ENCODE measurements around the gene RAB5B. TPM values are rescaled to one million over a fixed set of nuclear protein-coding genes. Genes with fewer than 3 reads are reported as not detected.
A peak's percentile ranks its signal among the peaks of the same experiment; 100 is the strongest.
"Not testable (repeated sequence)": the region's sequence is repeated elsewhere in the genome, so short reads cannot be mapped to it uniquely, and the experiment has no call there.

RAB5B gene
- polyA plus RNA-seq, 5 donors: 131 to 157 (median 146) TPM

DNA sequence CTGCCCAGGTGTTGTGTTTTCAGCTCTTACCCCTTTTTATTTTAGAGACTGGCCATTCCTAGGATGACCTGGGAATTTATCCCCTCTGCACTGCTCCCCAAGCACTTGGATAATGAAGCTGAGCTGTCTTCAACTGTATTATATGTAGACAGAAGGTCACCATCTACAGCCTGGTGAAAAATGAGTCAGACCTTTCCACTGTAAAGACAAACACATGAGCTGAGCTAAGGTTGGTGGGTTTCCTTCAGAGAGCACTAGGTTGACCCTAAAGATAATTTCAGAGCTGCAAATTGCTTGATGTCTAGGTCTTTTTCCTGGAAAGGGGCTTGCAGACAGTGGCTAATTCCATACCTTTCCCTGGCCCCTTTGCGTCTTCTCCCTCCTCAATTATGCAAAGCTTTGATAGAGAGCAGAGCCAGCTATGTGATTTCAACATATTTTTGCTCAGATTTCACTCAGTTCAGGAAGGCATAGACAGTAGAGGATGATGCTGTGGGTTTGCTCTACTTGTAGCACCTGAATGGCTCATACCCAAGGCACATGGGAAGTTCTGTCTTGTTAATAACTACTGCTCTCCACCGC, 37.7 kb downstream of the RAB5B start:
- DNase-seq: no peak

- DNase-seq: no peak
Measured at GRCh38 chr12:56013482-56013881, 39.6 kb downstream of the RAB5B start.

DNA sequence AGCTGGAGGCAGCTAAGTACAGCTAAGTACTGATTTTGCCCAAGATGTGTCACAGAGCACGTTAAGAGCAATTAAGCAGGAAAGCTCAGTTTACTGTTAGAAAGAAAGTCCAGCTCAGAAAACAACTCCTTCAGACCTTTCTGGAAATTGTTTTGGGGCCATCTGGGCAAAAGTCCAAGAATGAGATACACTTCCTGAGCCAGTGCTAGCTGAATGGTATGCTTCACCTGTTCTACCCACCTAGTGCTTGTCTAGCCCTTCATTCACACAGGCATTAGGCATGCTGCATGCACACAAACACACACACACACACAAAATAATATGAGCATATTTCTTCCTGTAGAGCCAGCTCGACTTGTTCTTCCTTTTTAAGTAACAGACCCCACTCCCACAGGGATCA, 40.3 kb downstream of the RAB5B start:
- peak in 1 of 2 donors; percentile 40 for DNase-seq

DNA sequence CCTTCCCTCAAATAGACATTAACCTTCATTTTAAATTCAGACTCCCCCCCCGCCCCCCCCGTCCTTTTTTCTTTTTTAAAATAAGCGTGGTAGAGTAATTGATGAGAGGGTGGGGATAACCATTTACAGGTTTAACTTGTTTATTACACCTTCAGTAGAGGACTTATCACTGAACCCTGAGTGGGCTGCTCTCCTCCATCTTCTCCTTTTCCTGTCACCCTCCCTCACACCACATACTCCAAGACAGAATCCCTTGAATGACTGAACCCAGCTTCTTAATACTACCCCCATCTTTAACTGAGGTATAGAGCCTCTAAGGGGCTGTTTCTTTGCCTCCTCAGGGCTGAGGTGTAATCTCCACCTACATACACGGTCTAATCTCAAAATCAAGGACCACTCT, 43.3 kb downstream of the RAB5B start:
- no peak for DNase-seq

GRCh38 chr12:56018356-56018755, 44.5 kb downstream of the RAB5B start:
- no peak for DNase-seq

GRCh38 chr12:56020423-56021184, 46.7 kb downstream of the RAB5B start, which contains the start of gene IKZF4:
TSS of gene IKZF4 (plus strand) at chr12:56021043. CDS start at chr12:56021494, 451 bp downstream.
- peak; percentile 83 to 84 for DNase-seq

- no peak for DNase-seq
Measured at GRCh38 chr12:56021889-56022497, 48.1 kb downstream of the RAB5B start.

- no peak for DNase-seq
Measured at GRCh38 chr12:56028511-56029165, 54.8 kb downstream of the RAB5B start.

DNA sequence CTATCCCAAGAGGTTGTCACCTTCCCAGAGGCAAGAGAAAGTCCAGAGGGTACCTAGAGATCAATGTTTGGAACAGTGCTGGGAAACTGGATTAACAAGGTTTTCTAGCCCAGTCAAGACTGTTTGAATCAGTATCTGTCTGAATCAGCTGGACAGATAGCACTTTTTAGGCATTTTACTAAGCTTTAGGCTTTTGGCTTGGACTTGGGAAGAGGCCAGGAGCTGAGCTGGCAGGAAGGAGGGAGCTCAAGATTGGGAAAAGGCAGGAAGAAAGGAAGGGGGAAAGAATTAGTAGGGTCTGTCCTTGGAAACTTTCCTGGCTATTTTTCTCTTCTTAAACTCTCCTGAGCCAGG, 55.3 kb downstream of the RAB5B start:
- DNase-seq: no peak

- DNase-seq: peak in 1 of 2 donors; percentile 63
Measured at GRCh38 chr12:56029666-56030293, 55.9 kb downstream of the RAB5B start.

GRCh38 chr12:56031987-56032386, 58.1 kb downstream of the RAB5B start:
- DNase-seq: no peak

DNA sequence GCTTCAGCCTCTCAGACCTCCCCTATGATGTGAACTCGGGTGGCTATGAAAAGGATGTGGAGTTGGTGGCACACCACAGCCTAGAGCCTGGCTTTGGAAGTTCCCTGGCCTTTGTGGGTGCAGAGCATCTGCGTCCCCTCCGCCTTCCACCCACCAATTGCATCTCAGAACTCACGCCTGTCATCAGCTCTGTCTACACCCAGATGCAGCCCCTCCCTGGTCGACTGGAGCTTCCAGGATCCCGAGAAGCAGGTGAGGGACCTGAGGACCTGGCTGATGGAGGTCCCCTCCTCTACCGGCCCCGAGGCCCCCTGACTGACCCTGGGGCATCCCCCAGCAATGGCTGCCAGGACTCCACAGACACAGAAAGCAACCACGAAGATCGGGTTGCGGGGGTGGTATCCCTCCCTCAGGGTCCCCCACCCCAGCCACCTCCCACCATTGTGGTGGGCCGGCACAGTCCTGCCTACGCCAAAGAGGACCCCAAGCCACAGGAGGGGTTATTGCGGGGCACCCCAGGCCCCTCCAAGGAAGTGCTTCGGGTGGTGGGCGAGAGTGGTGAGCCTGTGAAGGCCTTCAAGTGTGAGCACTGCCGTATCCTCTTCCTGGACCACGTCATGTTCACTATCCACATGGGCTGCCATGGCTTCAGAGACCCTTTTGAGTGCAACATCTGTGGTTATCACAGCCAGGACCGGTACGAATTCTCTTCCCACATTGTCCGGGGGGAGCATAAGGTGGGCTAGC, 60.9 kb downstream of the RAB5B start:
- no peak for DNase-seq

DNA sequence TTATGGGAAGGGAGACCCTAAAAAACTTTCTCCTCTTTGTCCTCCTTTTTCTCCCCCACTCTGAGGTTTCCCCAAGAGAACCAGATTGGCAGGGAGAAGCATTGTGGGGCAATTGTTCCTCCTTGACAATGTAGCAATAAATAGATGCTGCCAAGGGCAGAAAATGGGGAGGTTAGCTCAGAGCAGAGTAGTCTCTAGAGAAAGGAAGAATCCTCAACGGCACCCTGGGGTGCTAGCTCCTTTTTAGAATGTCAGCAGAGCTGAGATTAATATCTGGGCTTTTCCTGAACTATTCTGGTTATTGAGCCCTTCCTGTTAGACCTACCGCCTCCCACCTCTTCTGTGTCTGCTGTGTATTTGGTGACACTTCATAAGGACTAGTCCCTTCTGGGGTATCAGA, 63.3 kb downstream of the RAB5B start:
- DNase-seq: no peak

- no peak for DNase-seq
Measured at GRCh38 chr12:56038022-56038655, 64.3 kb downstream of the RAB5B start.

- DNase-seq: no peak
Measured at GRCh38 chr12:56040151-56040550, 66.3 kb downstream of the RAB5B start.

- DNase-seq: no peak
Measured at GRCh38 chr12:56040963-56041551, 67.2 kb downstream of the RAB5B start.

DNA sequence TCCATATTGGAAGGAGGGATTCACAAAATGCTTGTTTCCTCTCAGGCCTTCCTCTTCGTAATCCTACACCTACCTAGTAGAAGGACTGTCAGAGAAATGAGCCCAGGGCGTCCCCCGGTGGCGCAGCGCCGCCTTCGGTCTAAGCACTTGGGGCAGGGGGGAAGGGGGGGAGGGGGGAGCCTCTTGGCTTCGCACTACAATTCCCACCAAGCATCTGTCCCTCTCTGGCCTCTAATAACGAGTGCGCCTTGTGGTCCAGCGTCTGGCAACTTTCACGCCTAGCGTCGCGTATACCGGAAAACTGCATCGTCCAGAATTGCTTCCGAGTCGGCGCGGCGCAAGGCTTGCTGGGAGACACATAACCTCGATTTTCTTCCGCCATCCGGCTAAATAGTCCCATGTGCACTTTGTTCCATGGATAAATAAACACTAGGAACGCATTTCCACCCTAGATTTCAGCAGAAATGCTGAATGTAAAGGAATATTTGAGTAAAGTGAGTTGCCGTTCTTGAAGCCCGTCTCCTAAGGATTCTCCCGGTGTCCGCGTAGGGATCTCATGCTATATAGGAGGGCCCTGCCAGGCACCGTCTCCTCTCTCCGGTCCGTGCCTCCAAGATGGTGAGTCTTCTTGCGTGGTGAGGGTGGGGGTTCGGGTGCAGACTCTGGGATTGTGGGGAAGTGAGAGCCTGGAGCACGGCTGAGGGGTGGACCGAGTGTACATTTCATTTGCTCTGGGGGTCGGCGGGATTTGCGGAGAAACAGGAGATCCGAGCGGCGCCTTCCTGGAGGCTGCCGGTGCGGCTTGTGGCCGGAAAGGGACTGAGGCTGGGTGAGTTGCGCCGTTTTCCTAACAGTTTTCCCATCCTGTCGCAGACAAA, 67.9 kb downstream of the RAB5B start, which contains the start of gene RPS26:
RPS26 (plus strand) TSS at position 367 of the 878 bp plus-strand sequence; CDS start at position 616, 249 bp downstream.
- DNase-seq: peak; percentile 98 to 99

DNA sequence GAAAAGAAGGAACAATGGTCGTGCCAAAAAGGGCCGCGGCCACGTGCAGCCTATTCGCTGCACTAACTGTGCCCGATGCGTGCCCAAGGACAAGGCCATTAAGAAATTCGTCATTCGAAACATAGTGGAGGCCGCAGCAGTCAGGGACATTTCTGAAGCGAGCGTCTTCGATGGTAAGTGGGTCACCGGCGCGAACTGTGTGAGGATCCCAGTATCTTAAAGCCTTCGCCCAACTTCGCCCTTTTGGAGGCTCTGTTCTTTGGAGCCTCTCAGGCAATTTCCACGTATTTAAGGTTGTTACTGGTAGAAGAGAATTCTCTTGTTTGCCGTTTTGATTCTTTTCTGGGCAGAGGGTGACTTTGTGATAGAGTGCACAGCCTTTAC, 68.5 kb downstream of the RAB5B start:
- not testable (repeated sequence) for DNase-seq

DNA sequence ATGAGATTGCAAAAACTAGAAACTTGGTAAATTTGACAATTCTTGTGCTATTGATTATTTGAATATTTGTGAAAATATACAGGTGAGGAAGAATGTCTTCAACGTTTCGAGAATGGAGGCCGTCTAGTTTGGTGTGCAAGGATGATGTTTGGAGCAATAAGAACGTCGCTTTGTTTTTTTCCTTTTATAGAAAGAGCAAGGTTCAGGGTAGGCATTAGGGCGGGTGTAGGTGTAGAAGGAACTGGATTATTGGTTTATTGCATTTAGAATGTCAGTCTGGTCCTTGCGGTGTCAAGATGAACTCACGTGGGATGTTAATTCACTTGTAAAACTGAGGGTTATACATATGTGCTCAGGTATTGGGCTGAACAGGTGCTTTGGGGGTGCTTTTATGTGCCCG, 69.0 kb downstream of the RAB5B start:
- DNase-seq: no peak
